Bronchial epithelial cell (primary cell): ENCODE results near the gene OR10A5. TPM values are rescaled to one million over a fixed set of nuclear protein-coding genes. Genes with fewer than 3 reads are reported as not detected.

Experiments used
- DNase-seq: peaks from one replicate; pipeline ENCODE4 v3.0.0-alpha.2; 2010; ENCODE audit warnings: low read depth
- FAIRE-seq: peaks from 2 replicates; lab custom pipeline; 2011; peaks lifted over from hg19 to GRCh38; lab: Jason Lieb, UNC
- H3K27me3 ChIP-seq: 2 replicates; pipeline ENCODE4 v1.5.1; 2011; ENCODE audit warnings: low read length; ENCODE audit not compliant: control insufficient read depth, insufficient read depth
- H3K36me3 ChIP-seq: 2 replicates; pipeline ENCODE4 v1.5.1; 2011; ENCODE audit warnings: low read length; ENCODE audit not compliant: control insufficient read depth, insufficient read depth
- H3K4me3 ChIP-seq: 2 replicates; pipeline ENCODE4 v1.5.1; 2011; ENCODE audit warnings: mild to moderate bottlenecking, low read depth, low read length, control low read depth
- total RNA-seq: library from RNA; depleted of rRNA; stranded (reverse); fragments of >200 nt; gene quantifications from 2 replicates; pipeline ENCODE4 v1.2.1, GENCODE V29; 2014
- TF ChIP-seq, protein P1 (sequence below): IDR thresholded peaks from 2 replicates; pipeline ENCODE4 v1.5.1; 2011; ENCODE audit warnings: mild to moderate bottlenecking, moderate library complexity, low read length, control low read depth, inconsistent platforms; ENCODE audit not compliant: insufficient read depth, severe bottlenecking

The OR10A5 gene
- total RNA-seq, 1 donor from 2014 or later: not detected

DNA sequence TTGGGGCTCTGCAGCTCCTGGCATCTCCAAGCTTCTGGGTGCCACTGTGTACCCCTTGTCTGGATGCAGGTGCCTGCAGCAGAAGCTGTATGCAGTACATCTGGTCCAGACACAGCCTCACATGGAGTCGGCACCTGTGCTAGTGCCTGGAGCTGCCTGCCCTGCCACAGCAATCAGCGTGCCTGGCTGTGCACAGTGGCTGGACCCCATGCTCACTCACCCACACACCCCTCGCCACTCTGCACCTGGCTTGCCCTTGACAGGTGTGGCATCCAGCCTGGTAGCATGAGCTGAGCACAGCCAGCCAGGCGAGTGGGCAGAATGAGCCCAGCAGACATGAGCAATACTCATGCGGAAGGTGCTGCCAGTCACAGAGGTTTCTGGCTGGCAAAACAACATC is 26.5 kb upstream of the OR10A5 start:
- FAIRE-seq: no peak

DNA sequence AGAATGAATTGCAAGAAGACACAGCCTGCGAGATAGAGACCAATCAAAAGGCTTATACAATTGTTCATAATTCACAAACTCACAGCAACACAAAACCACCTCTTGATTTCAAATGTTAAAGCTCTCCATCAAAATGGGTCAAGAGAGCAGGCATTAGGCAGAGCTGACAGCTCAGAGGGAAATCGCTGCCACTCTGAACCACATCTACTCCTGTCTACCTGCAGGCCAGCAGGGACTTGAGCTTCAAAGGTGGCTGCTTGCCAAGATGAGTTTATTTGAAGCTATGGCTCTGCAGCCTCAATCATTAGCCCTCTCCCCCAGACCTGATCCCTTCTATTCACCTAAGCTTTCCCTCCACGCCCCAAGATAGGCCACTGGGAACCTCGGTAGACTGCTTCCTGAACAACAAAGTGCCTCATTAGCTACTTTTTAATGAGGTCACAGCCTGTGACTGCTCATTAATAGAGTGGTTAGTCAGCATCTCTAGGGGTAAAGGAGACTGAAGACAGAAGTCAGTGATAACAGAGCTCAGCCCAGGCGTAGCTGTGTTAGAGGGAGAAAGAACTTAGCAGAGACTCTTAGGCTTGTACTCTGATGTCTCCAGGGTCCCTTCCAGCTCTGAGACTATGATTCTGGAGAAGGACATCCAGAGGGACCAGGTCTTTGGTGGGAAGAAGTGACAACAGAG is 21.2 kb upstream of the OR10A5 start:
- peak; percentile 16 for DNase-seq
- H3K27me3 ChIP-seq: no peaks in the 10 kb centered on the region
- no peak overlapping the region for H3K4me3 ChIP-seq
- no peaks in the 10 kb centered on the region for H3K36me3 ChIP-seq
- TF ChIP-seq, protein P1, sequence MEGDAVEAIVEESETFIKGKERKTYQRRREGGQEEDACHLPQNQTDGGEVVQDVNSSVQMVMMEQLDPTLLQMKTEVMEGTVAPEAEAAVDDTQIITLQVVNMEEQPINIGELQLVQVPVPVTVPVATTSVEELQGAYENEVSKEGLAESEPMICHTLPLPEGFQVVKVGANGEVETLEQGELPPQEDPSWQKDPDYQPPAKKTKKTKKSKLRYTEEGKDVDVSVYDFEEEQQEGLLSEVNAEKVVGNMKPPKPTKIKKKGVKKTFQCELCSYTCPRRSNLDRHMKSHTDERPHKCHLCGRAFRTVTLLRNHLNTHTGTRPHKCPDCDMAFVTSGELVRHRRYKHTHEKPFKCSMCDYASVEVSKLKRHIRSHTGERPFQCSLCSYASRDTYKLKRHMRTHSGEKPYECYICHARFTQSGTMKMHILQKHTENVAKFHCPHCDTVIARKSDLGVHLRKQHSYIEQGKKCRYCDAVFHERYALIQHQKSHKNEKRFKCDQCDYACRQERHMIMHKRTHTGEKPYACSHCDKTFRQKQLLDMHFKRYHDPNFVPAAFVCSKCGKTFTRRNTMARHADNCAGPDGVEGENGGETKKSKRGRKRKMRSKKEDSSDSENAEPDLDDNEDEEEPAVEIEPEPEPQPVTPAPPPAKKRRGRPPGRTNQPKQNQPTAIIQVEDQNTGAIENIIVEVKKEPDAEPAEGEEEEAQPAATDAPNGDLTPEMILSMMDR: no peak
- no peak for FAIRE-seq

More for the DNA sequence above, 26.5 kb upstream of the OR10A5 start:
- DNase-seq: no peak
- no peaks in the 10 kb centered on the region for H3K27me3 ChIP-seq
- TF ChIP-seq, protein P1: no peak
- H3K36me3 ChIP-seq: no peaks in the 10 kb centered on the region
- H3K4me3 ChIP-seq: no peak overlapping the region

DNA sequence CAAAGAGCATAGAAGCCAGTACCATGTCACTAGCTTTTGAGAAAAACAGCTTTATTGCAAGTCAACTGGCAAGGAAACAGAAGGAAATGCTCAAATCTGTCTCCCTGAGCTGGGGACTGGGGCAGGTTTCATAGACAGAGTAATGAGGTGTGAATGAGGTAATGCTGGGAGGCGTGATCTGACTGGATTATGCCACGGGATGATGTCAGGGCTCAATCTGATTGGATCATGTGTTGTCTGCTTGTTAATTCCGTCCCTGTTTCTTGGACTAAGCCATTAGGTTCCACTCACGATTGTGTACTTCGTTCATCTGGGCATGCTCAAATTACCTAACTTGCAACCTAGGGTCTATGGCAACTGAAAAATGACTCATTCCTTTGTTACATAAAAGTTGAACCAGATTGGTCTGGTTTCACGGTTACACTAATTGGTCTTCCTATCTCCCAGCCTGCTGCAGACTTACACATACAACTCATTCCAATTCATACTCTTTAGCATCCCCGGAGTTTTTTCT is 20.2 kb upstream of the OR10A5 start:
- peak; percentile 36 for FAIRE-seq
- Histone ChIP-seq H3K4me3 (no peak overlapping the region), H3K36me3 (no peaks in the 10 kb centered on the region), H3K27me3 (no peaks in the 10 kb centered on the region)
- TF ChIP-seq, protein P1: no peak
- DNase-seq: peak; percentile 17

DNA sequence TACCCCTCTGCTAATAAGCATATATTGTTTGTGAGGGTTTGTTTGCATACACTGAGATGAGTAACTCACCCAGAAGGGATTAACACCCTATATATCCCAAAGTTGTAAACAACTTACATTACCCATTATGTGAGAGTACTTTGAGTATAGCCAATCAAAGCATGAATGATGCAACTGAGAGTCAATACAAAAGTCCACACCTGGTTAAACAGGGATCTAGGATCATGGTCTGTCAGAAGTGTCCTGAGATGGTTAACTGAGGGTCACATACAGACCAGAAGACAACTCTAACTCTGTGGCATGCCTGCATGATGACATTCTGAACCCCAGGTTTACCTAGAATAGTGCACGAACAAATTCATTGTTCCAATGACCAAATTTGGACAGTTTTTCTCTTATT is 17.4 kb upstream of the OR10A5 start:
- no peak for FAIRE-seq
- TF ChIP-seq, protein P1: no peak

DNA sequence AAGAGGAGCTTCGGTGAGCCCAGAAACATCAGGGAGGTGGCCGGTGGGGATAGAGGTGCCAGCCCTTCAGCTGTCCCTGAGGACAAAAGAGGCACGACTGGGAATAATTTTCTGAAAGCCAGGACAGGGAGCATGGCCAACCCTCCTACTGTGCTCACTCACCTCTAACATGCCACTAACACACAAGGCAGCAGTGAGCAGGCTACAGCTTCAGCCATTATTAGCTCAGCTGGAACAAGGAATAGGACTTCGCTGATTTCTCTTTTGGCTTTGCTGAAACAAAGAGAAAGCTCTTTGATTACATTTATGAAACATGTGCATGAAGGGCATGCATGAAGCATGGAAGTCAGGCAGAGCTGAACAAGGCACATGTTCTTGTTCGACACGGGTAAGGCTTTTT is 12.1 kb upstream of the OR10A5 start:
- H3K27me3 ChIP-seq: no peaks in the 10 kb centered on the region
- FAIRE-seq: no peak
- no peak for DNase-seq
- no peak overlapping the region for H3K4me3 ChIP-seq
- H3K36me3 ChIP-seq: no peaks in the 10 kb centered on the region
- TF ChIP-seq, protein P1: no peak

More for the DNA sequence above, 17.4 kb upstream of the OR10A5 start:
- no peaks in the 10 kb centered on the region for H3K36me3 ChIP-seq
- DNase-seq: no peak
- no peaks in the 10 kb centered on the region for H3K27me3 ChIP-seq
- H3K4me3 ChIP-seq: no peak overlapping the region
